Parathyroid adenoma (tissue), 2 donors: ENCODE results near the gene GPS2.
A peak's percentile ranks its signal among the peaks of the same experiment; 100 is the strongest.

ENCODE experiments used
- H2AFZ ChIP-seq: fragments of 300-600 bp; sonication (generic); one replicate; pipeline ENCODE4 v1.7.0; 2017; ENCODE audit warnings: antibody characterized with exemption, mild to moderate bottlenecking
- H3K27ac ChIP-seq: fragments of 300-600 bp; sonication (generic); one replicate; pipeline ENCODE4 v1.7.0; 2017
- H3K27me3 ChIP-seq: fragments of 300-600 bp; sonication (generic); one replicate; pipeline ENCODE4 v1.7.0; 2017; ENCODE audit warnings: low read length; ENCODE audit not compliant: control insufficient read depth, insufficient read depth
- H3K36me3 ChIP-seq: fragments of 300-600 bp; sonication (generic); one replicate; pipeline ENCODE4 v1.7.0; 2017; ENCODE audit warnings: low read length; ENCODE audit not compliant: control insufficient read depth, insufficient read depth
- H3K4me1 ChIP-seq: fragments of 300-600 bp; sonication (generic); one replicate; pipeline ENCODE4 v1.7.0; 2017; ENCODE audit warnings: control low read depth
- H3K4me2 ChIP-seq: fragments of 300-600 bp; sonication (generic); one replicate; pipeline ENCODE4 v1.7.0; 2017; ENCODE audit warnings: low read length
- H3K4me3 ChIP-seq: fragments of 300-600 bp; sonication (generic); one replicate; pipeline ENCODE4 v1.7.0; 2017; ENCODE audit warnings: low read depth, low read length
- H3K79me2 ChIP-seq: fragments of 300-600 bp; sonication (generic); one replicate; pipeline ENCODE4 v1.7.0; 2017; ENCODE audit warnings: control low read depth
- H3K9ac ChIP-seq: fragments of 300-600 bp; sonication (generic); one replicate; pipeline ENCODE4 v1.7.0; 2017; ENCODE audit warnings: mild to moderate bottlenecking
- H3K9me3 ChIP-seq: fragments of 300-600 bp; sonication (generic); one replicate; pipeline ENCODE4 v1.7.0; 2017; ENCODE audit warnings: low read length; ENCODE audit not compliant: control insufficient read depth
- CTCF ChIP-seq: fragments of 300-600 bp; sonication (generic); IDR thresholded peaks from one replicate; pipeline ENCODE4 v1.7.0; 2017; ENCODE audit warnings: antibody characterized with exemption, mild to moderate bottlenecking
- donor health status: primary hyperparathyroidism.

The GPS2 gene

GRCh38 chr17:7304179-7304578, 11.0 kb downstream of the GPS2 start:
- Histone ChIP-seq H3K9ac (no peak overlapping the region), H2AFZ (no peak overlapping the region), H3K27ac (no peak overlapping the region), H3K4me2 (no peak overlapping the region), H3K79me2 (peaks cover 5% of the 10 kb centered on the region), H3K36me3 (no peaks in the 10 kb centered on the region), H3K4me3 (no peak overlapping the region), H3K27me3 (no peaks in the 10 kb centered on the region), H3K4me1 (peaks cover 6% of the 10 kb centered on the region), H3K9me3 (no peaks in the 10 kb centered on the region)
- no peak for TF ChIP-seq CTCF

GRCh38 chr17:7296189-7296861, 18.8 kb downstream of the GPS2 start:
- Histone ChIP-seq H3K27me3 (no peaks in the 10 kb centered on the region), H3K4me1 (peaks cover 13% of the 10 kb centered on the region), H2AFZ (peak overlapping the region; percentile 48), H3K9me3 (no peaks in the 10 kb centered on the region), H3K79me2 (no peaks in the 10 kb centered on the region), H3K36me3 (no peaks in the 10 kb centered on the region), H3K4me2 (peak overlapping the region; percentile 65), H3K4me3 (peak overlapping the region; percentile 6), H3K27ac (peak overlapping the region; percentile 1), H3K9ac (no peak overlapping the region)
- TF ChIP-seq CTCF = peak; percentile 99

- H2AFZ ChIP-seq = no peak overlapping the region
- no peak for TF ChIP-seq CTCF
- peak overlapping the region; percentile 30 for H3K4me3 ChIP-seq
- no peaks in the 10 kb centered on the region for H3K79me2 ChIP-seq
- no peaks in the 10 kb centered on the region for H3K27me3 ChIP-seq
- peak overlapping the region; percentile 65 for H3K4me2 ChIP-seq
- no peaks in the 10 kb centered on the region for H3K9me3 ChIP-seq
- no peak overlapping the region for H3K9ac ChIP-seq
- no peaks in the 10 kb centered on the region for H3K36me3 ChIP-seq
- H3K27ac ChIP-seq = peak overlapping the region; percentile 1
- peaks cover 13% of the 10 kb centered on the region for H3K4me1 ChIP-seq
Measured at GRCh38 chr17:7295230-7296180, 19.7 kb downstream of the GPS2 start.

- Histone ChIP-seq H3K4me2 (peak within 1 kb of the TSS; percentile 63), H3K27me3 (no peaks in the 10 kb centered on the region), H3K4me3 (peak within 1 kb of the TSS; percentile 30), H2AFZ (peak within 1 kb of the TSS; percentile 65), H3K9me3 (no peaks in the 10 kb centered on the region), H3K36me3 (no peaks in the 10 kb centered on the region), H3K27ac (no peak within 1 kb of the TSS), H3K9ac (no peak within 1 kb of the TSS), H3K79me2 (no peaks in the 10 kb centered on the region), H3K4me1 (peaks cover 13% of the 10 kb centered on the region)
- TF ChIP-seq CTCF = no peak
Measured at GRCh38 chr17:7294614-7295153, 20.5 kb downstream of the GPS2 start, which contains the start of gene YBX2. Gene YBX2 (minus strand): TSS chr17:7294639. CDS start chr17:7294500, 139 bp downstream.
